Psoas muscle (tissue), 8 donors: ENCODE measurements around the gene TBC1D8B. TPM values are rescaled to one million over a fixed set of nuclear protein-coding genes. Genes with fewer than 3 reads are reported as not detected.

Source experiments
- ATAC-seq, 4 donors: fragments of 200-7000 bp; cut with Tn5 transposase; one replicate each; pipeline ENCODE4 v1.9.1; 2020; ENCODE audit warnings: moderate library complexity in 3 of 4, mild to moderate bottlenecking in 2 of 4
- DNase-seq, 2 donors: peaks; one replicate each; pipeline ENCODE4 v3.0.0-alpha.2; 2020
- H3K27ac ChIP-seq: fragments of 200-600 bp; one replicate; pipeline ENCODE4 v1.8.0; 2022
- H3K27me3 ChIP-seq, 3 donors: fragments of 200-600 bp in 1 of 3; one replicate each; pipeline versions ENCODE4 v1.6.1 to v1.8.0; 2013 to 2022; ENCODE audit warnings: low read length in 2 of 3, mild to moderate bottlenecking in 2 of 3, moderate library complexity in 1 of 3; ENCODE audit not compliant: insufficient read depth in 3 of 3
- H3K36me3 ChIP-seq, 2 donors: fragments of 200-600 bp in 1 of 2; one replicate each; pipeline versions ENCODE4 v1.6.1 to v1.8.0; 2013 to 2022; ENCODE audit warnings: low read depth in 1 of 2, mild to moderate bottlenecking in 1 of 2, moderate library complexity in 1 of 2; ENCODE audit not compliant: insufficient read depth in 1 of 2
- H3K4me1 ChIP-seq: fragments of 200-600 bp; one replicate; pipeline ENCODE4 v1.8.0; 2022
- H3K4me3 ChIP-seq: fragments of 200-600 bp; one replicate; pipeline ENCODE4 v1.8.0; 2022; ENCODE audit warnings: mild to moderate bottlenecking
- H3K9me3 ChIP-seq: fragments of 200-600 bp; one replicate; pipeline ENCODE4 v1.8.0; 2022
- WGBS, 3 donors: extraction: QIAGEN DNeasy Blood & Tissue Kit; methylation state at CpG; one replicate each; pipeline versions ENCODE4 v1.1.6 to v1.1.7; 2013; 5-methylcytosine and 5-hydroxymethylcytosine counted together
- intact Hi-C, 2 donors: fragments of 100-400 bp; cut with DNase I; formaldehyde crosslinking; loops; one replicate each; pipeline versions ENCODE4 v1.11.0 to v1.14.2; 2022
- polyA plus RNA-seq, 3 donors: library from polyadenylated mRNA; stranded (reverse); fragments of 200-250 nt; gene quantifications; one replicate each; pipeline ENCODE4 v1.2.3, GENCODE V29; 2013
- total RNA-seq, 4 donors: library from RNA; stranded (reverse); fragmentation: NEBNext Ultra II Directional in 2 of 4; extraction: Animal tissue kit (Norgen Biotek cat#: 25700) in 2 of 4; gene quantifications; one replicate each; pipeline versions ENCODE4 v1.2.1 to v1.2.4, GENCODE V29; 2021 to 2023
- TF ChIP-seq, protein P1 (sequence below): fragments of 200-600 bp; IDR thresholded peaks from one replicate; pipeline ENCODE4 v1.8.0; 2022; ENCODE audit warnings: antibody characterized with exemption
- donor health status: healthy with polysubstance abuse.
- donor health status: DM: no; HTN: no; CAD: no; lungs with moderate emphysema.
- donor health status: Bipolar disorder and iron deficiency.
- donor health status: healthy.
- donor health status: DM: yes; HTN: yes; CAD: no.
- donor health status: DM: no; HTN: no; CAD: no.
- donor health status: DM: no; HTN: no; CAD: no.
- donor health status: DM: yes; HTN: yes; CAD: no.

Gene TBC1D8B
- total and polyA plus RNA-seq, 7 donors: 0.21 to 2.2 (median 0.99) TPM

DNA sequence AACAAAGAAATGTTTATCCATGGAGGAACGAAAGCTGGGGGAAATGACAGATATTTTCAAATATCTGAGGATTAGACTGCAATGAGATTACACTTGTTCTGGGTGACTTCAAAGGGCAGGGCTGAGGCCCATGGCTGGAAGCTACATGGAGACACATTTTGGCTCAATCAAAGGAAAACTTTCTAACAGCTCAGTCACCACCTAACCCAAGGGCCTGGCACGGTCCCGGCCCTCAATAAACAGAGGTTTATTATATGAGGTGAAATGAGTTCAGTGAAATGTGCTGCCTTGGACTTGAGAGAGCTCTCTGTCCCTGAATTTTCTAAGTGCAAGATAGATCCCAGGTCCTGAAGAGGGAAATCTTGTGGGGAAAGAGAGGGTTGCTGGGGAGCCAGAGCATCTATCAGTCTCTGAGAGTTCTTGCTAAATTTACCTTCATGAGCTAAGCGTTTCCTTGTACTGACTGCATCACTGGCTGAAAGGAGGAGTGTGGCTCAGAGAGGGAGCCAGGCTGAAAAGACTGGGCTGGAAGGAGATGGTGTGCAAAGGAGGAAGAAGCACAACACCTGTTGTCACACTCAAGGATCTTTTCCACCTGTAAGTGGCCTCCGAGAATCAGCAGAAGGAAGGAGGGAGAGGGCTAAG lies 102.7 kb downstream of the TBC1D8B start:
- DNase-seq: no peak
- Histone ChIP-seq H3K27me3 (no peaks in the 10 kb centered on the region), H3K4me1 (peaks cover 30% of the 10 kb centered on the region), H3K9me3 (no peaks in the 10 kb centered on the region), H3K27ac (peak overlapping the region; percentile 77), H3K36me3 (no peaks in the 10 kb centered on the region), H3K4me3 (no peak overlapping the region)
- peak; percentile 76 to 90 (median 84) for ATAC-seq
- intact Hi-C loops: loop anchor here in 1 of 2 donors (10.0 kb wide), 1 partner anchor 180 kb away; the partner anchor contains the start of gene RNF128
- TF ChIP-seq, protein P1, sequence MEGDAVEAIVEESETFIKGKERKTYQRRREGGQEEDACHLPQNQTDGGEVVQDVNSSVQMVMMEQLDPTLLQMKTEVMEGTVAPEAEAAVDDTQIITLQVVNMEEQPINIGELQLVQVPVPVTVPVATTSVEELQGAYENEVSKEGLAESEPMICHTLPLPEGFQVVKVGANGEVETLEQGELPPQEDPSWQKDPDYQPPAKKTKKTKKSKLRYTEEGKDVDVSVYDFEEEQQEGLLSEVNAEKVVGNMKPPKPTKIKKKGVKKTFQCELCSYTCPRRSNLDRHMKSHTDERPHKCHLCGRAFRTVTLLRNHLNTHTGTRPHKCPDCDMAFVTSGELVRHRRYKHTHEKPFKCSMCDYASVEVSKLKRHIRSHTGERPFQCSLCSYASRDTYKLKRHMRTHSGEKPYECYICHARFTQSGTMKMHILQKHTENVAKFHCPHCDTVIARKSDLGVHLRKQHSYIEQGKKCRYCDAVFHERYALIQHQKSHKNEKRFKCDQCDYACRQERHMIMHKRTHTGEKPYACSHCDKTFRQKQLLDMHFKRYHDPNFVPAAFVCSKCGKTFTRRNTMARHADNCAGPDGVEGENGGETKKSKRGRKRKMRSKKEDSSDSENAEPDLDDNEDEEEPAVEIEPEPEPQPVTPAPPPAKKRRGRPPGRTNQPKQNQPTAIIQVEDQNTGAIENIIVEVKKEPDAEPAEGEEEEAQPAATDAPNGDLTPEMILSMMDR: no peak
- WGBS, 3 donors: 27 to 48% (median 38%) methylated on average over 4 to 5 of the region's 5 CpGs

DNA sequence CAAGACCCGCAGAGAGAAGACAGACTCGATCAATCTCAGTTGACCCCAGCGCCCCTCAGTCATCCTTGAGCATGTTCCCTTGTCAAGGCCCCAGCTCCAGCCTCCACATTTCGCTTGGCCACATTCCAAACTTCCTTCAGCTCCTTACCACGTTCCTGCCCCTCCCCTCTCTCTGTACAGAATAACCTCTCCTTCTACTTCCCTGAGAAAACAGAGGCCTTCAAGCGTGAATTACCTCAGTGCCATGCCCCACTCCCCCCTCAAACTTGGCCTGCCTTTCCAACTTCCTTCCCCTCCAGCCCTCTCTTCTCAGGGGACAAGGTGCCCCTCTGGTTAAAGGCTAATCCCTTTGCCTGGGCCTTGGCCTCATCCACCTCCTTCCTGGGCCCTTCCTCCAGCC lies 103.9 kb downstream of the TBC1D8B start:
- Histone ChIP-seq H3K4me3 (no peak overlapping the region), H3K27me3 (no peaks in the 10 kb centered on the region), H3K4me1 (peaks cover 30% of the 10 kb centered on the region), H3K27ac (peak overlapping the region; percentile 77), H3K9me3 (no peaks in the 10 kb centered on the region), H3K36me3 (no peaks in the 10 kb centered on the region)
- 54 to 58% (median 54%) methylated on average over 4 to 6 of the region's 6 CpGs for WGBS, 3 donors
- TF ChIP-seq, protein P1: no peak
- intact Hi-C loops: loop anchor here in 1 of 2 donors (10.0 kb wide), 1 partner anchor 182 kb away; the partner anchor contains the start of gene RNF128
- ATAC-seq (no peak), DNase-seq (no peak)

DNA sequence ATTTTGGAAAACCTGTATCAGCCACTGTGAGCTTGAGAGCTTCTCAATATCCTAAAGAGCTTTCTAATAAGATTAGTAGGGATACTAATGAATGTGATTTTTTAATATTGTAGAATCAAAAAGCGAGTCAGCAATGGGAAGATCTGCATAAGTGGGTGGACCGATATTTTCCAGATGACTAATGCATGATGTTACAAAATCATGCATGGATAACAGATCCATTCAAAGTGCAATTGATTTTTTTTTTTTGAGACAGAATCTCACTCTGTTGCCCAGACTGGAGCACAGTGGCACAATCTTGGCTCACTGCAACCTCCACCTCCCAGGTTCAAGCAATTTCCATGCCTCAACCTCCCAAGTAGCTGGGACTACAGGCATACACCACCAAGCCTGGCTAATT lies 110.4 kb downstream of the TBC1D8B start:
- Histone ChIP-seq H3K27ac (no peak overlapping the region), H3K36me3 (no peaks in the 10 kb centered on the region), H3K27me3 (peaks cover 0 to 19% (median 0%) of the 10 kb centered on the region in 3 donors), H3K4me1 (no peaks in the 10 kb centered on the region), H3K4me3 (no peak overlapping the region), H3K9me3 (no peaks in the 10 kb centered on the region)
- ATAC-seq (no peak), DNase-seq (no peak)
- WGBS, 3 donors: 59 to 79% (median 78%) methylated on average over 2 of the region's 2 CpGs
- TF ChIP-seq, protein P1: no peak
- intact Hi-C loops: no loop called here

- H3K27me3 ChIP-seq: peaks cover 0 to 20% (median 0%) of the 10 kb centered on the region in 3 donors
- ATAC-seq: no peak
- TF ChIP-seq, protein P1: no peak
- WGBS, 3 donors: 50 to 75% (median 72%) methylated on average over 6 of the region's 6 CpGs
- no peak overlapping the region for H3K4me3 ChIP-seq
- H3K36me3 ChIP-seq: no peaks in the 10 kb centered on the region
- no peaks in the 10 kb centered on the region for H3K9me3 ChIP-seq
- no peak overlapping the region for H3K27ac ChIP-seq
- H3K4me1 ChIP-seq: no peaks in the 10 kb centered on the region
- intact Hi-C loops: no loop called here
- no peak for DNase-seq
Observed at GRCh38 chrX:106917830-106918500, 115.5 kb downstream of the TBC1D8B start.
